Kidney (tissue), 14 donors: ENCODE data around the gene DEFB119. TPM values are rescaled to one million over a fixed set of nuclear protein-coding genes. Genes with fewer than 3 reads are reported as not detected.

Experiments used
- DNase-seq, 5 donors: peaks; one replicate each; pipeline ENCODE4 v3.0.0-alpha.2; 2013 to 2020
- FAIRE-seq: peaks from 2 replicates; lab custom pipeline; 2012; peaks lifted over from hg19 to GRCh38; lab: Jason Lieb, UNC
- H3K27ac ChIP-seq, 2 donors: one replicate each; pipeline ENCODE4 v1.7.0; 2013; ENCODE audit warnings: low read depth in 2 of 2, low read length in 2 of 2, inconsistent platforms in 1 of 2
- H3K27me3 ChIP-seq: one replicate; pipeline ENCODE4 v1.7.1; 2013; ENCODE audit warnings: low read length, inconsistent platforms; ENCODE audit not compliant: control insufficient read depth, insufficient read depth
- H3K36me3 ChIP-seq, 3 donors: one replicate each; pipeline versions ENCODE4 v1.7.0 to v1.7.1; 2013; ENCODE audit warnings: low read length in 3 of 3, control low read depth in 1 of 3, inconsistent platforms in 1 of 3; ENCODE audit not compliant: insufficient read depth in 3 of 3, control insufficient read depth in 2 of 3
- H3K4me1 ChIP-seq, 3 donors: one replicate each; pipeline versions ENCODE4 v1.7.0 to v1.7.1; 2013; ENCODE audit warnings: low read length in 3 of 3, inconsistent platforms in 1 of 3, low read depth in 1 of 3; ENCODE audit not compliant: control insufficient read depth in 2 of 3, insufficient read depth in 2 of 3
- H3K4me3 ChIP-seq, 3 donors: one replicate each; pipeline versions ENCODE4 v1.7.0 to v1.8.1; 2013; ENCODE audit warnings: low read length in 3 of 3, control low read depth in 1 of 3, inconsistent platforms in 1 of 3
- H3K9ac ChIP-seq, 3 donors: one replicate each; pipeline versions ENCODE4 v1.7.0 to v1.7.1; 2013; ENCODE audit warnings: low read length in 3 of 3, control low read depth in 1 of 3, inconsistent platforms in 1 of 3
- H3K9me3 ChIP-seq, 3 donors: one replicate each; pipeline versions ENCODE4 v1.7.0 to v1.7.1; 2013; ENCODE audit warnings: low read length in 3 of 3, control low read depth in 1 of 3, inconsistent platforms in 1 of 3; ENCODE audit not compliant: control insufficient read depth in 2 of 3, insufficient read depth in 1 of 3
- intact Hi-C: fragments of 100-400 bp; cut with DNase I; formaldehyde crosslinking; loops from one replicate; pipeline ENCODE4 v1.11.1; 2022
- polyA plus RNA-seq: library from polyadenylated mRNA; stranded (reverse); fragments of 350-450 nt; fragmentation: Illumina TruSeq; extraction: RNeasy Lipid Tissue Mini Kit (QIAGEN cat#74804); gene quantifications from one replicate; pipeline ENCODE4 v1.2.3, GENCODE V29; 2014; ENCODE audit warnings: low read depth, low replicate concordance; ENCODE audit not compliant: insufficient read depth
- total RNA-seq: library from RNA; stranded (reverse); fragmentation: NEBNext Ultra II Directional; extraction: Animal tissue kit (Norgen Biotek cat#: 25700); gene quantifications from one replicate; pipeline ENCODE4 v1.2.1, GENCODE V29; 2021
- TF ChIP-seq, protein P1 (sequence below): IDR thresholded peaks from 3 replicates; pipeline ENCODE4 v1.5.1; 2012; ENCODE audit warnings: mild to moderate bottlenecking, moderate library complexity, borderline replicate concordance; ENCODE audit not compliant: insufficient read depth; ENCODE audit errors: extremely low read depth
- donor health status: control.
- donor health status: control.
- donor health status: control.
- donor health status: control.
- donor health status: control.
- donor health status: DM: yes; HTN: yes; CAD: no.
- donor health status: Normal renal cell carcinoma (clear cell type).

DEFB119 gene
- total and polyA plus RNA-seq, 2 donors from 2014 or later = not detected

DNA sequence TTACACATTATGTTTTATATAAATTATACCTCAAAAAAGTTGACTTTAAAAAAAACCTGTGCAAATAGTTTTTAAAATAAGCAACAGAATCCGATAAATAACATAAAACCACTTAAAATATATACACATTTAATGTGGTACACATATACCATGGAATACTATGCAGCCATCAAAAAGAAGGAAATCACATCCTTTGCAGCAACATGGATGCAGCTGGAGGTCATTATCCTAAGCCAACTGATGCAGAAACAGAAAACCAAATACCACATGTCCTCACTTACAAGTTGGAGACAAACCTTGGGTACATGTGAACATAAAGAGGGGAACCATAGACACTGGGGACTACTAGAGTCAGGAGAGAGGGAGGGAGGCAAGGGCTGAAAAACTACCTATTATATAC is 19.6 kb upstream of the DEFB119 start:
- Histone ChIP-seq H3K4me3 (no peak overlapping the region), H3K36me3 (no peaks in the 10 kb centered on the region), H3K4me1 (no peaks in the 10 kb centered on the region), H3K27ac (no peak overlapping the region), H3K27me3 (no peaks in the 10 kb centered on the region), H3K9ac (no peak overlapping the region), H3K9me3 (no peaks in the 10 kb centered on the region)
- intact Hi-C loops = no loop called here
- DNase-seq (no peak), FAIRE-seq (no peak)
- TF ChIP-seq, protein P1, sequence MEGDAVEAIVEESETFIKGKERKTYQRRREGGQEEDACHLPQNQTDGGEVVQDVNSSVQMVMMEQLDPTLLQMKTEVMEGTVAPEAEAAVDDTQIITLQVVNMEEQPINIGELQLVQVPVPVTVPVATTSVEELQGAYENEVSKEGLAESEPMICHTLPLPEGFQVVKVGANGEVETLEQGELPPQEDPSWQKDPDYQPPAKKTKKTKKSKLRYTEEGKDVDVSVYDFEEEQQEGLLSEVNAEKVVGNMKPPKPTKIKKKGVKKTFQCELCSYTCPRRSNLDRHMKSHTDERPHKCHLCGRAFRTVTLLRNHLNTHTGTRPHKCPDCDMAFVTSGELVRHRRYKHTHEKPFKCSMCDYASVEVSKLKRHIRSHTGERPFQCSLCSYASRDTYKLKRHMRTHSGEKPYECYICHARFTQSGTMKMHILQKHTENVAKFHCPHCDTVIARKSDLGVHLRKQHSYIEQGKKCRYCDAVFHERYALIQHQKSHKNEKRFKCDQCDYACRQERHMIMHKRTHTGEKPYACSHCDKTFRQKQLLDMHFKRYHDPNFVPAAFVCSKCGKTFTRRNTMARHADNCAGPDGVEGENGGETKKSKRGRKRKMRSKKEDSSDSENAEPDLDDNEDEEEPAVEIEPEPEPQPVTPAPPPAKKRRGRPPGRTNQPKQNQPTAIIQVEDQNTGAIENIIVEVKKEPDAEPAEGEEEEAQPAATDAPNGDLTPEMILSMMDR = no peak

DNA sequence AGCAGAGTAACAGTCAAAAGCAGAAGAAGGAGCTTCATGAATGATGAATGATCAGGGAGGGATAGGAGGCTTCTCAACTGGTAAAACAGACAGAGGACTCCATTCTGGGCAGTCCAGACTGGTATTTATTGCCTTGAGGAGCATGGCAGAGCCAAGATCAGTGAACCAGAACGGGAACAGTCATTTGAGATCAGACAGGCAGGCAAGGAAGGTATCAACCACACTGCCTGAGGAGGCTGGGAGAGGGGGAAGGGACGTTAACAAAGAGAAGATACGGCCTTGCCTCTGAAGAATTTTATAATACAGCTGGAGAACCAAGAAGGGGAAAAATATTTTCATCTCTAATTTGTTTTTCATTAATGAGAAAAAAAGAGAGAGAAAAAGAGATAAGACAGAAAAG is 15.7 kb upstream of the DEFB119 start, which contains the start of gene DEFB121:
Gene DEFB121, minus strand, starts transcription at position 101 of the 400 bp plus-strand sequence. Its CDS starts 63 bp downstream, at position 38.
- FAIRE-seq (no peak), DNase-seq (peak in 1 of 5 donors; percentile 6)
- Histone ChIP-seq H3K27ac (no peak within 1 kb of the TSS), H3K36me3 (no peaks in the 10 kb centered on the region), H3K27me3 (no peaks in the 10 kb centered on the region), H3K4me1 (no peaks in the 10 kb centered on the region), H3K9me3 (no peaks in the 10 kb centered on the region), H3K4me3 (no peak within 1 kb of the TSS), H3K9ac (no peak within 1 kb of the TSS)
- TF ChIP-seq, protein P1 = no peak
- intact Hi-C loops = no loop called here

DNA sequence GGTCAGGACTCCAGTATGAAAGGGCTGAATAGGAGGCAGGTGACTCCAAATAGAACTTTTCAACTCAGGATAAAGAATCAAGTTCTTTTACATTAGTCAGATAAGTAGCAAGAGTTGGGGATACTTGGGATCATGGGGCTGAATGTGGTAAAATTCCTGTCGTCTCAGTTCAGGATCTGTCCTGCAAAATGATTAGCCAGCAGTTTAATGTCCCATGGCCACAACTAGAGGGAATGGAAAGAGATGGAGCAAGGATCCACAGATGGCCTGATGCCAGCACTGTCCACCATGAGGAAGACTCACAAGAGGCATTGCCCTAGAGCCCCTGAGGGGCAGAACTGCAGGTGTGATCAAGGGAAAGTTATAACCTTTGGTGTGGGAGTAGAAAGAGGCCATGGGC is 13.5 kb upstream of the DEFB119 start:
- Histone ChIP-seq H3K9me3 (no peaks in the 10 kb centered on the region), H3K4me1 (no peaks in the 10 kb centered on the region), H3K4me3 (no peak overlapping the region), H3K9ac (no peak overlapping the region), H3K27ac (no peak overlapping the region), H3K27me3 (no peaks in the 10 kb centered on the region), H3K36me3 (no peaks in the 10 kb centered on the region)
- FAIRE-seq (no peak), DNase-seq (no peak)
- TF ChIP-seq, protein P1 = no peak
- intact Hi-C loops = no loop called here

GRCh38 chr20:31394900-31395299 is 4.5 kb upstream of the DEFB119 start:
- no peaks in the 10 kb centered on the region for H3K27me3 ChIP-seq
- H3K27ac ChIP-seq = no peak overlapping the region
- TF ChIP-seq, protein P1 = no peak
- intact Hi-C loops = no loop called here
- H3K9ac ChIP-seq = no peak overlapping the region
- no peaks in the 10 kb centered on the region for H3K4me1 ChIP-seq
- no peaks in the 10 kb centered on the region for H3K36me3 ChIP-seq
- H3K4me3 ChIP-seq = no peak overlapping the region
- FAIRE-seq = no peak
- no peak for DNase-seq
- H3K9me3 ChIP-seq = no peaks in the 10 kb centered on the region
